ENCODE results near the gene MME. TPM values are rescaled to one million over a fixed set of nuclear protein-coding genes. Genes with fewer than 3 reads are reported as not detected.

Gene MME
- total and polyA plus RNA-seq, 10 of the 15 experiments (the other 5 are each of a cell fraction or from before 2014, with no cell fraction given): under 0.01 to 0.23 (median 0.09) TPM; not detected in 3

DNA sequence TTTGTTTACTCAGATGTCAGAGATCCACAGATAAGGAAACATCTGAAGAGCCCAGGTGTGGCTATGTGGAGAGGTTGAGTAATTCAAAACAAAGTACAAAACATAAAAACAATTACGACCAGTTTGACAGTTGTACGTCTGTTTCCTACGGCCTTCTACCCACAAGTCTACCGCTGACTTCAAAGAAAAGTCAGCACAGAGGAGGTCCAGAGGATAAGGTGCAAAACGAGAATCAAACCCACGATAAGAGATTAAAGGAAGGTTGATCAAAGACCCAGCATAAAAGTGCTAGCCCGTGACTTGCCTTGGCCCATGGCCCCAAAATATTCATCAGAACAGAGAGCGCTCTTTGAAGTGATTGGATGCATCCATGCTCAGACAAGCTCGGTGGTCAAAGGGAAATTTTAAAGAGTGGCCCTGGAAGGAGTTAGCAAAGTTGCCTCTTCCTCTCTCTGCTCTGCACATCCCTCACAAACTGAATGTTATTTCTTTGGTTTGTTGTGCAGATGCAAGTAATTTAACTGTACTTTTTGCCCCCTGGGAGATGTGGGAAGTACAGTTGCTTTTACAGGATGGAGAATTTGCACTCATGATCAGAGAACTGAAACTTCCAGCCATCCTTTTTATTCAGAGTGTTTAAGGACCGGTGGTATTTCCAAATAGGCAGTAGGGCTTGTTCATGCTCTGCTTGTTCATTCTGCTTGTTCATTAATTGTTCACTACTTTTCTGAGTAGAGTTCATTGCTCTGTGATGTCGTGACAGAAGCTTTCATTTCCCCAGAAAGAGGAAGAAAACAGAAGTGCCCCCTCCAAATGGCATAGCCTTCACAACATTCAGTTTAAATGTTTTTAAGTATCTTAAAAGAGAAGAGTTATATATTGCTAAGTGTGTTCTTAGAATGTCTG, 31.1 kb downstream of the MME start:
- H4K20me1 ChIP-seq (ENCODE audit: control insufficient read depth, insufficient read depth): no peaks in the 10 kb centered on the region
- intact Hi-C loops (cut with micrococcal nuclease; ENCODE audit: unreplicated experiment): no loop called here
- ChIA-PET SMC1A (ENCODE audit: uncharacterized antibody, unreplicated experiment) (no interaction called here), POLR2A (no interaction called here), CTCF (no interaction called here), RAD21 (ENCODE audit: unreplicated experiment) (no interaction called here)
- no TSS peak for BruUV-seq (replicated peaks)
- H3K4me1 ChIP-seq (ENCODE audit: control insufficient read depth, insufficient read depth, low read length): no peaks in the 10 kb centered on the region
- H3K9me3 ChIP-seq (replicated peaks; ENCODE audit: control insufficient read depth, insufficient read depth, low read length): no peaks in the 10 kb centered on the region
- under 1% methylated on average over 11 of the region's 11 CpGs for WGBS (ENCODE audit: insufficient coverage, insufficient replicate concordance, low lambda C conversion rate, missing lambda C conversion rate)
- H3K9ac ChIP-seq (ENCODE audit: control insufficient read depth, insufficient read depth, low read length): no peak overlapping the region
- no peak overlapping the region for H2AFZ ChIP-seq (ENCODE audit: control insufficient read depth, low read depth, low read length)
- no peak overlapping the region for H3K4me2 ChIP-seq (ENCODE audit: control insufficient read depth, insufficient read depth)
- no peaks in the 10 kb centered on the region for H3K36me3 ChIP-seq (ENCODE audit: control insufficient read depth in 2 of 2, insufficient read depth in 2 of 2, low read length in 1 of 2)
- DNase-seq (ENCODE audit: low read depth, low spot score): no peak
- in situ Hi-C loops (cut with MboI): no loop called here
- no peak overlapping the region for H3K4me3 ChIP-seq
- ATAC-seq: no peak
- 0 out of 4 replicates have a peak, but pooled peaks cover 0 to 2% of the 10 kb centered on the region in 2 experiments for H3K27me3 ChIP-seq (replicated peaks in 1 of 2; ENCODE audit: control insufficient read depth in 2 of 2, insufficient read depth in 2 of 2, low read length in 1 of 2)
- H3K79me2 ChIP-seq (ENCODE audit: control insufficient read depth, insufficient read depth, low read length): no peaks in the 10 kb centered on the region
- no peak for FAIRE-seq
- TF ChIP-seq HCFC1 (IDR thresholded peaks at IDR 0.05; ENCODE audit: low read length) (no peak), TAF1 (IDR thresholded peaks at IDR 0.05; ENCODE audit: borderline replicate concordance, low read depth, low read length) (no peak), PRDM15 (CRISPR knock-in tag; IDR thresholded peaks at IDR 0.05) (no peak), NR2C1 (IDR thresholded peaks at IDR 0.05) (no peak), RAD21 (IDR thresholded peaks at IDR 0.05; ENCODE audit: insufficient read depth, low read depth, low read length) (no peak), NFXL1 (IDR thresholded peaks at IDR 0.05; ENCODE audit: borderline replicate concordance) (no peak), RAD51 (IDR thresholded peaks at IDR 0.05) (no peak), BMI1 (IDR thresholded peaks at IDR 0.05; ENCODE audit: borderline replicate concordance) (no peak), STAT3 (IDR thresholded peaks at IDR 0.05; ENCODE audit: low read depth, low read length) (no peak), LARP7 (IDR thresholded peaks at IDR 0.05) (no peak), GABPA (IDR thresholded peaks at IDR 0.05; ENCODE audit: low read depth) (no peak), SUZ12 (IDR thresholded peaks at IDR 0.05; ENCODE audit: unreplicated experiment) (no peak), ZNF274 (IDR thresholded peaks at IDR 0.05; ENCODE audit: insufficient read depth, insufficient read length) (no peak), IRF5 (IDR thresholded peaks at IDR 0.05; ENCODE audit: borderline replicate concordance) (no peak)
- TF ChIP-seq, protein P1, sequence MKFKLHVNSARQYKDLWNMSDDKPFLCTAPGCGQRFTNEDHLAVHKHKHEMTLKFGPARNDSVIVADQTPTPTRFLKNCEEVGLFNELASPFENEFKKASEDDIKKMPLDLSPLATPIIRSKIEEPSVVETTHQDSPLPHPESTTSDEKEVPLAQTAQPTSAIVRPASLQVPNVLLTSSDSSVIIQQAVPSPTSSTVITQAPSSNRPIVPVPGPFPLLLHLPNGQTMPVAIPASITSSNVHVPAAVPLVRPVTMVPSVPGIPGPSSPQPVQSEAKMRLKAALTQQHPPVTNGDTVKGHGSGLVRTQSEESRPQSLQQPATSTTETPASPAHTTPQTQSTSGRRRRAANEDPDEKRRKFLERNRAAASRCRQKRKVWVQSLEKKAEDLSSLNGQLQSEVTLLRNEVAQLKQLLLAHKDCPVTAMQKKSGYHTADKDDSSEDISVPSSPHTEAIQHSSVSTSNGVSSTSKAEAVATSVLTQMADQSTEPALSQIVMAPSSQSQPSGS (IDR thresholded peaks at IDR 0.05; ENCODE audit: low read length): no peak
- TF ChIP-seq, protein P2, sequence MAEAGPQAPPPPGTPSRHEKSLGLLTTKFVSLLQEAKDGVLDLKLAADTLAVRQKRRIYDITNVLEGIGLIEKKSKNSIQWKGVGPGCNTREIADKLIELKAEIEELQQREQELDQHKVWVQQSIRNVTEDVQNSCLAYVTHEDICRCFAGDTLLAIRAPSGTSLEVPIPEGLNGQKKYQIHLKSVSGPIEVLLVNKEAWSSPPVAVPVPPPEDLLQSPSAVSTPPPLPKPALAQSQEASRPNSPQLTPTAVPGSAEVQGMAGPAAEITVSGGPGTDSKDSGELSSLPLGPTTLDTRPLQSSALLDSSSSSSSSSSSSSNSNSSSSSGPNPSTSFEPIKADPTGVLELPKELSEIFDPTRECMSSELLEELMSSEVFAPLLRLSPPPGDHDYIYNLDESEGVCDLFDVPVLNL (IDR thresholded peaks at IDR 0.05; ENCODE audit: low read depth, low read length): no peak
- no peak overlapping the region for H3K27ac ChIP-seq (ENCODE audit: control insufficient read depth, insufficient read depth)

Data from GM12878 (cell line).